ENCODE data around the gene SOX2. TPM values are rescaled to one million over a fixed set of nuclear protein-coding genes. Genes with fewer than 3 reads are reported as not detected.
A peak's percentile ranks its signal among the peaks of the same experiment; 100 is the strongest.

The SOX2 gene
- total RNA-seq, 1 donor from 2014 or later: 10.4 TPM

DNA sequence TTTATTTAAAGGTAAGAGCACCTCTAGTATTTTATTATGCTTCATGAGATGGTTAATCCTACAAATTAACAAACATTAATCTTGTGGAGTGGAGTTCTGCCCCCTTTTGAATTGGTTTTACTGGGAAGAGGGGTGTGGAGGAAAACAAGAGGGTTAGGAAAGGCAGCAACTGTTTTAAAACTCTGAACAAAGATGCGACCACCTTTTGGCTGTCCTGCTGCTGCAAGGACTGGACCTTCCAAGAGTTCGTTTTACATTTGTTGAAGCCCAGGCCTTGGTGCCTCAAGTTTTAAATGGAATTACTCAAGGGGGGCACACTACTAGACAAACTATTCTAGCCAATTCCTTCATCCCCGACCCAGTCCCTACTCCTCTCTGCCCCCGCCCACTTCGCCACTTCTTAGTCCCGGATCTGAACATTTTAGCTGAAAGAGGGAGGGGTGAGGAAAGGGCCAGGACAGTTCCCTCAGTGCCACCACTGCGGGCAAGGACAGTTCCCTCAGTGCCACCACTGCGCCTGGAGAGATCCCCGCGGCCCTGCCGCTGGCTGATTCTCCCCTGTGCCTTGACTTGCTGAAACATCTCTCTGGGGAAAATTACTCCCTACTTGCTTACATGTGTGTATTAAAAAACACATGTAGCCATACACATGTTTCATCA is 11.2 kb downstream of the SOX2 start:
- no peak for DNase-seq

- no peak for DNase-seq
These were observed 12.0 kb downstream of the SOX2 start for GRCh38 chr3:181723625-181724191.

GRCh38 chr3:181724192-181724965 is 12.7 kb downstream of the SOX2 start:
- DNase-seq: peak; percentile 23

DNA sequence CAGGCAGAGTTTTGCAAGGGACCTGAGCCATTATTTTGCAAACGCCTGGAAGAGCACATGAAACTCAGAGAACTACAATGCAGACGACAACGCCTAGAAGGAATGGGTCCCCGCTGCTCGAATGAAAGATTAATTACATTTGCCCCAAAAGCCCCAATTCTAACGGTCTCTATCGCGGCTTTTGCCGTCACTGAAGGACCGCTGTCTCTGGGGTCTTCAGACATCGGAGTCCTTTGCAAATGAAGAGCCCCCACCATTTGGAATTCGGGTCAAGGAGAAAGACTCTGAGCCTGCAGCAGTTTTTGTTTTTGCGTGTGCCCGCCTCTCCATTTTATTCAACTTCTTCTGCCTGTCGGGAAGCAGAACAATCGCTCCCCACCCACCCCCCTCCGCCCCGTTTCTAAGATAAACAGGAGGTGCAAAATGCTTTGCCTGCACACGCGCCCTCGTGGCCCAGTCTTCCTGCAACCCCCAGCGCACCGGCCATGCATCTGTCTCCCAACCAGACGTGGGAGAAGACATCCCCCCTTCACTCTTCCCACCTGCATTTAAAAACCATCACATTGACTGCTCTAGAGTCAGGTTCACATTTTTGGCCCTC is 13.5 kb downstream of the SOX2 start:
- DNase-seq: no peak

DNA sequence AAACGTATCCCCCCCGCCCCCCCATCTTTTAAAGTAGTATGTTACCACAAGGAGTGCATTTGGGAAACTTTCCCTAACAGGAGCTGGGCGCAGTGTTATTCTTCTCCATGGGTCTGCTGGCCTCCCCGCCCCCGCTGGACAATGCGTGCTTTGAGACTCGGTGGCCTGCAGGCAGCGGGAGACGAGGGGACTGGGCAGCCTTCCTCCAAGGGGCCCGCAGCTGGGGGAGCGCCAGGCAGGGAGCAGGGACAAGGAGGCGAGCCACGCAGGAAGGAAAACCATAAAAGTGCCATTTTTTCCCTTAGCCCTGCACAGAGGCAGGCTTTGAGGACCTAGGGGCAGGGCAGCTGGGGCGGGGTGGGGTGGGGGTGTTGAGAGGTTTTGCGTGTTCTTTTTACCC is 14.1 kb downstream of the SOX2 start:
- DNase-seq: peak; percentile 38

DNA sequence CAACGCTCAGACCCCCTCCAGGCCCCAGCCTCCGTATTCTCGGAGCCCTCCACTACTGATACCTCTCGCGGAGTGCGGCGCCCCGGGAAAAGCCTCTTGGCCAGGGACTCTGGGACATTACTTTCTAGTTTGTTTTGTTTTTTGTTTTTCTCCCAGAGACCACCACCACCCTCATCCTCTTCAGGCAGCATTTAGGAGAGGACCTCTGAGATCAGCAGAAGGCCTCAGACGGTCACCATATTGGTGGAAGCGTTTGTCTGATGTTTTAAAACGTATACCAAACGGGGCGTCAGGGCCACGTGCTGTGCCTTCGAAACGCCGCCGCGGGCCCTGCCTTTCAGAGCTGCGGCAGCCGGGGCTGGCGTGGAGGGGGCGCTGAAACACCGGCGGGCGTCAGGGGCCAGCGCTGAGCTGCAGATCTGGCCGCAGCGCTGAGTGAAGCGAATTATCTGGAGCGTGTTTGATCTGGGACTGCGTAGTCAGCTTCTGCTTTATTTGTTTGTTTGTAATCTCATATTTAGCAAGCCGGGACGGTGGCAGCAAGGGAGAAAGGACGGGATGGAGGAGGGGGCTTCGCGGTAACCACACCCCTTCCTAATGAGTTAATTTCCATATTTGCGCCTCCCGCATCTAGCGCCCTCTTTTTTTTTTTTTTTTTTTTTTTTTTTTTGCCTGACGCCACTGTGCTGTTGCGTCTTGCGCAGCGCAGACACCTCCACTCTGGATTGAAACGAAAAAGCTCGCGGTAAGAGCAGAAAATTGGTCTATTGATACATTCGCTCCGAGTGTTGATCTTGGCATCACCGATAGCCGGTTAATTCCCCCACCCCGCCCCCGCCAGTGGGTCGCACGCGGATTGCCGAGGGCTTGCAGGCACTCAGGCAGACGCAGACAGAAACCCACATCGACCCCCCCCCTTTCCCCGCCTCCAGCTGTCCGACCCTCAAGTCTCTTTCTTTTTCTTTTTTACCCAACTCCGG is 14.9 kb downstream of the SOX2 start:
- peak; percentile 68 for DNase-seq

DNA sequence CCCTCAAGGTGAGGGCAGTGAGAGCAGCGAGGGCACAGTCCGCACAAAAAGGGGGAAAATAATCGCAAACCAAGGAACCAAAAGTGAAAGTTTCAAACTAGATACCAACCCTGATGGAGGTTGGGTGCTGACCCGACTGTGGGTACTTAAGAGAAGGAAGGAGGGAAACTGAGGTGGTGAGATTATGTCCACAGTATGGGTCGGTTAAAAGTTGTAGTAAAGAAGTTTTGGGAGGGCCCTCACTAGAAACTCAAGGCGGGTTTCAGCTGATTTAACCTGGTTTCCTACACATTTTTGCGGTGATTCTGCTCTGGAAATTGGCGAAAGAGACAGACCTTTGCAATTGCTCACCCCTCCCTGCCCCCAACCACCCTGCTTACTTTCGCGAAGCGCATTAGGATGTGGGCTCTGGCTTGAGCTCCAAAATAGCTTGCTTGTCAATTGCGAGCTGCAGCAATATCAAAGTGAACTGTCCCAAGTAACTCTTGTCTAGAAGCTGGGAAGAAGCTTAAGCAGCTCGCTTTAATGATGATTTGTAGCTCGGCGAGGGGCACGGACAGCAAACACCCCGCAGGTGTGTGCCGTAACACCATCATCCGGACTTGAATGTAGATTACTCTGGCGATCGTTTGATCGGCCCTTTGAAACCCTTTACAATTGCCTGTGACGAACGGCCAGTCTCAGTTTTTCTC is 15.8 kb downstream of the SOX2 start:
- peak; percentile 46 for DNase-seq

DNA sequence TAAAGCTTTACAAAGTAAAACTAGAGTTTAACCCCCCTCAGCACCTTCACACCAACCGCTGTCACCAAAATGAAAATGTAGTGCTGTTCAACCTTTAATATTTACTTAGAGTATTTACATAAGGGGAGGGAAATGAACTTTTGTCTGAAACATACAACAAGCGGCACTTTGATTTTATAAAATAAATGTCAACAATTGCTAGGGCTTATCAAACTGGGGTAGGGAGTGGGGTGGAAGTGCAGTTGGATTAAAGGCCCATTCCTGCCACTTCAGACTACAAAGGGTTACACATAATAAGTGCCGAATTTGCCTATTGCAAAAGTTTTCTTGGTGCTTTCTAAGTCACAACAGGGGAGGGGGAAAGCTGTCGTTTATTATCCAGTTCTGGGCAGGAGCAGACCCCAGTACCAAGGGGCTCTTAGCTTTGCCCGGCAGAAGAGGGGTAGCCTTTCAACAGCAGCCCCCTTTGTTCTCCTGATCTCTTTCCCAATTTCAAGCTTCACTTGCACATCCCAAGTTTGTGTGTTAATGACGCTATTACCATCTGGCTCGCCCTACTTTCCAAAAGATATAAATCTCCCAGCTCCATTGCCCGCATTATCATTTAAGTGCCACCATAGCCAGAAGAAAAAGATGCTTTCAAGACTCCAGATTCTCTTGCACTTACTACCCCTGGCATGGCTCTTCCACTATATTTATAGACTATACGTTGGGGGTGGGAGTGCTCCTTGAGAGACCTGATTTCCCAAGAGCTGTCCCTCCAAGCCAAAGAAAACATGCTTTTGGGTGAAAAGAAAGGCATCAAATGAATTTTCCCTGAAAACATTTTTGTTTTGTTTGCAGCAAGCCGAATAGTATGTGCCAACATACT is 17.0 kb downstream of the SOX2 start:
- DNase-seq: no peak

DNA sequence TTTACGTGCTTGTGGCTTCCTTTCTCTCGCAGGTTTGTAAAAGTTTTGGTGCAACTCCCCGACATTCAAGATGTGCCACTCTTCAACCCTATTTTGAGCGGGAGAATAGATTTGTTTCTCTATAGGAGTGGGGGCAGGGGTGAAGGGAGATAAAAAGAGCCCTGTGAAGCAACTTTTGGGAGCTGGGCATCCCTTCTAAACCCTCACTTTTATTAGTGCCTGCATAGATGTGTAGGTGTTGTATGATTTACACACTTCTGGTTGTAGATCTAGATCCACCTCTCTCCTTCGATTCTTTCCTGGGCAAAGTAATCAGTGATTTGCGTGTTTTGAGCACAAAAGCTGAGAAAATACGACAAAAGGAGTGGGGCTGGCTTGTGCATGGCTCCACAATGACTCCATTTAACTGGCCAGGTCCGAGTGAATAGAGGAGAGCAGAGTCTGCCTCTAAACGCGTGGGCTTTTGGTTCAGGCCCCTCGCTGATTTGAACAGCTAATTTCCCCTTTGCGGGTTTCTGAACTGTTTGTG is 17.7 kb downstream of the SOX2 start:
- no peak for DNase-seq

DNA sequence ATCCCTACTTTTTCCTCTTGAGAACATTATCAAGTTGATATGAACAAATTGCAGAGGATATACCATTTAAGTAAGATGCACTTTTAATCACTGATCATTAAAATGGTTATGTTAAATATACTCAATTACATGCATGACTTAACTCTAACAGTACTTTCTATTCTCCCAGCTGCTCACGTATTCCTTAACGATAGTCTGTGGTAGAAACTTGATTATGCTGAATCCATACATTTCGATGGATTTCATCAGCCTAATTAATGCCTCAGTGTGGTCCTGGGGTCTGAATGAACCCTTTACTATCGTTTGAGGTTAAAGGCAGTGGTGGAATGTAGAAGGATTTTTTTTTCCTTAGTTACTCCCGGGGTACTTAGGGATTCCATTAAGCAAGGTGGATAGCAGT is 18.6 kb downstream of the SOX2 start:
- DNase-seq: no peak

GRCh38 chr3:181730934-181731333 is 19.2 kb downstream of the SOX2 start:
- no peak for DNase-seq

DNA sequence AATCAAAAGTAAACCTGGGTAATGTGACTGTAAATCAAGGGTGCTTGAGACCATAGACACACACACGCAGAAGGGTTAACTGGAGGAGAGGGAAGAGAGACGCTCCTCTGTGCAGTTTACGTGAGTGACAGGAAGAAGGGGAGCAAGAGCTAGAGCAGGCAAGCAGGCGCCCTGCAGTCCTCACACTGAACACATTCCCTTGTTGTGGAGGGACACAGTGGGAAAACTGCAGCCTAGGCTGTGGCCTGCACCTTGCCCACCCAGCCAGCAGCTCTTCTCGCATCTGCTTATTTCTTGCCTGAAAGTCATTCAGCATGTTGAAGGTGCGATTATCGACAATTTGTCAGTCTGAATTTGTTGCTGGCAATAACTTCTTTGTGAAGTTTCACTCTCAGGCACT is 24.2 kb downstream of the SOX2 start:
- no peak for DNase-seq

DNA sequence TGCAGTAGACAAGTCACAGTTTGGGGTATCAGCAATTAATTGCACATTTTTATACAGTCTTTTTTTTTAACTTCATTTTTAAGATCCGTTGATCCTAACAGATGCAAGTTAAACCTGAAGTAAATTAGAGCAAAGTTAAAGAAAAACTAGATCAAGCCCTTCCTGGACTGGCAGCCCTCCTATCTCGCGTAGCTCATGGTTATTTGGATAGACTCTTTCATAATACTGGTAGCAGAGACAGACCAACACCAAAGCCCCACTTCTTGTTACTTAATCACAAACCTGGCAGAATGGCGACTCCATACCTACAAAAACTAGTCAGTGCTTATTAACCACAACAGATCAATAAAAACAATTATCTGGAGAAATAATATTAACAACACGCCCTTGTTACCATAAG is 26.8 kb downstream of the SOX2 start:
- no peak for DNase-seq

- DNase-seq: no peak
These were observed 27.9 kb downstream of the SOX2 start for GRCh38 chr3:181739628-181740027.

DNA sequence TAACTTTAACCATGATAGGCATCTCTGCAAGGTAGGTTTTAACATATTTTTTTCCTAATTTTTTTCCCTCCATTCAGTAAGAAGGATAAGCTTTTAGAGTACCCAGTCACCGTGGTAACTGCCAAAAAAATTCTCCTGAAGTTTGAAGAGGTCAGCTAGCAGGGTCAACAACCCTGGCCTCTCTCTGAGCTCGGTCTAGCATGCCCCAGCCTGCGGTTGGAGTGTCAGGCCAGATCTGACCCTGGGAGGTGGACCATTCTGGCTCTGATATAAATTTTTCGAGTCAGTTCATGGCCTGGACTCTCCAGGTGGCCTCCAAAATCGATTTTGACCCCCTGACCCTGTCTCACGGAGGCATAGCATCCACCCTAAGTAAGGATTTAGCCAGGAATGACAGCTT is 29.7 kb downstream of the SOX2 start:
- no peak for DNase-seq

DNA sequence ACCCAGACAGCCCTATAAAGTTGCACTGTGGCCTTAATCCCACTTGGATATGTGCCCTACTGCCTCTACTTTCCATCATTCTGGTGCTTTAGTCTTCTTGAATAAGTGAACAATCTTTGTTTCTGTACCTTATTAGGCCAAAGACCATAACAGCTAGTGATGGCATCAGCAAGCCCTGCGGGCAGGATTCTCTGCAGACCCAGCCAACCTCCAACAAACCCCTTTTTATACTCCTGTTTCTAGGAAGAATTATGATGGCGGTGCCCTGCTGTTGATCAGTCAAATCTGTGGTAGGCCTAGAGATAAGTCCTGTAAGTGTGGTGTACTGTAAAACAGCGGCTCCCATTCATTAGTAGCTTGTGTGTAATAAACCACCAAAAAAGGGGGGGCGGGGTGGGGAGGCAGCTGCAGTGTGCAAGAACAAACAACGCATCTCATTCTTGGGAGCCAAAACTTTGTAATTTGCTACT is 40.5 kb downstream of the SOX2 start:
- peak; percentile 40 for DNase-seq

- DNase-seq: no peak
These were observed 41.7 kb downstream of the SOX2 start for GRCh38 chr3:181753391-181753790.

- DNase-seq: no peak
These were observed 44.2 kb downstream of the SOX2 start for GRCh38 chr3:181755959-181756358.

DNA sequence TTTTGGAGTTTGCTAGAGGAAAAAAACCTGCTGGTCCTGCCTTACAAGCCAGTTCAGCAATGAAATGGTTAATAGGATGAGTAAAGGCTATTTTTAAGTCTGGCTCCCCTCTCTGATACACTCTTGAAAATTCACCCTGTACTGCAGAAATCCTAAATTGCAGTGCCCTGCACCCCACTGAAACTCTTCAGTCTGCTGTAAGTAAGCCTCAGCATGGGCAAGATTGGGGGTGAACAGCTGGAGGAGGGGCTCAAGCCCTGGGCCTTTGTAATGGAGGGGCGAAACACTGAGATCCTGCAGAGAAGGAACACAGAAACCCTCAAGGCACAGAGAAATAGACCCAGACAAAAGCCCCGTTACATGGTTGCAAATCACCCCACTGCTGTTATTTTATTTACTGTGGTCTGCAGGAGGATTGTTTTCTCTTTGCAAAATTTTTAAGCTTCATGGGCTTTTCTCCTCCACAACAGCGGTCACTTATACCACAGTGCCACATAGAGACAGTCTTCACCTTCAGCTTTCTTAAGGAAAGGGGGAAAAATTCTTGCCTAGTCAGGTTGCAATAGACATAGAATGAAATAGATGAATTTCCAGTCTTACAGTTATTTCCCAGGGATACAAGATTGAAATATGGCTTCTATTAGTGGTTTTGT is 45.0 kb downstream of the SOX2 start:
- DNase-seq: peak; percentile 13

Measured in tongue (tissue), 2 donors.